Activated effector memory CD4-positive, alpha-beta T cell treated with anti-CD3 and anti-CD28 coated beads, Interleukin-2, amount 50 U/mL, for 16 hours (primary cell): ENCODE data around the gene HYAL3.
A peak's percentile ranks its signal among the peaks of the same experiment; 100 is the strongest.
"Not testable (repeated sequence)": the region's sequence is repeated elsewhere in the genome, so short reads cannot be mapped to it uniquely, and the experiment has no call there.

Experiments
- DNase-seq: peaks from one replicate; pipeline ENCODE4 v3.0.0-alpha.2; 2020

HYAL3 gene

DNA sequence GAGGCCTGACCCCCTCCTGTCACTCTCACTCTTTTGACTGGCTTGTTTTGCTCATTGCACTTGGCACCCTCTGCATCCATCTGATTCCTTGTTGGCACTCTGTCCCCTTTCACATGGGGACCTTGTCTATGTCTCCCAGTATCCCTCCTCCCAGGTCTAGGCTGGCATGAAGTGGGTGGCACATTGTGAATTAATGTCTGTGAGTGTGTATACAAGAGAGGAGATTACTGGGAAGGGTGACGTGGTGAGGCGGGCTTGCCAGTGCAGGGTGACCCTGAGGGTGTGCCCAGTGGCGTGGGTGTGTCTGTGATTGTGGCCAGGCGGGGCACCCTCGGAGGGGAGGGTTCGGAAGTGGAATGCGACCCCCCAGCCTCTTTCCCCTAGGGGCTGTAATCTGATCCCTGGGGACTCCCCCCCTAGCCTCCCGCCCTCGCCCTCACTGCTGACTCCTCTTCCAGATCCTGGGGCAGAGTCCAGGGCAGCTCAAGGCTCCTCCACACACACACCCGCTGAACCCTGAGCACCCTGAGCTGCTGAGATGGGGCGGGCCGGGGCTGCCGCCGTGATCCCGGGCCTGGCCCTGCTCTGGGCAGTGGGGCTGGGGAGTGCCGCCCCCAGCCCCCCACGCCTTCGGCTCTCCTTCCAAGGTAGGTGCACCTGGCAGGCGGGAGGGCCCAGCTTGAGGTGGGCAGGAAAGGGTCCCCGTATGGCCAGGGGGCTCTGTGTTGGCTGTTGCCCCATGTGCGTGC, 30.3 kb downstream of the HYAL3 start, which contains the start of gene SEMA3B:
TSS of gene SEMA3B (plus strand) at position 445 of the 749 bp plus-strand sequence. CDS start at position 539, 94 bp downstream.
- DNase-seq, result no peak

DNA sequence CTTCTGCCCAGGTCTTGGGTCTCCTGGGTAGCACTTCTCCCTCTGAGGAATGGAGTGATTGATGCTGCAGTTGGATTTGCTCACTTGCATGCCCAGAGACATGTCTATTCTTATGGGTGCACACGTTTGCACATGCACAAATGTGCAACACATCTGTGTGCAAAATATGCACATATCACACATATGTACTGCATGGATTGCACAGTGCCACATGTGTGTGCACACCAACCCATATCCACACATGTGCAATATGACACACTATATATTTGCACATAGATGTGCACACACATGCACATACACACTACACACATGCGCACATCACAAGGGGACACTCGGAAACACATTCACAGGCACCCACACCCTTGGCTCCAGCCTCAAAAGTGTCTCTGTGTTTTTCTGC, 30.9 kb downstream of the HYAL3 start:
- no peak for DNase-seq

GRCh38 chr3:50267280-50267913, 31.8 kb downstream of the HYAL3 start:
- DNase-seq, result no peak

DNA sequence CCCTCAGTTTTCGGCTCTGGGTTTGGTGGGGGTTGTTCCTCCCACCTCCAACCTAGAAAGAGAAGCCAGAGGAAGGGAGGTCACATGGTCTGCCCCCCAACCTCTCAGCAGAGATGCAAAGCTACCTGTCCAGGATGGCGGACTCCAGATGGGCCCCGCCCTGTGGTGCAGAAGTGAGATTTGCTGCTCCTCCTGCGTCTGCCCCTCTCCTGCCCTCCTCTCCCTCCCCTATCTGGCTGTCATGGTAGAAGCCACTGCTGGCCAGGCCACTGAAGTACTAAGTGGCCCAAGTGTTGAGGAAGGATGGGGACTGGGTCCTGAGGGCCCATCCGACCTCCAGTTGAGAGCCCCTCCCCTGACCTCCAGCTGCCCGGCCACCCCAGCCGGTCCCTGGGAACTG, 32.4 kb downstream of the HYAL3 start:
- no peak for DNase-seq

GRCh38 chr3:50266017-50266416, 33.2 kb downstream of the HYAL3 start:
- no peak for DNase-seq

DNA sequence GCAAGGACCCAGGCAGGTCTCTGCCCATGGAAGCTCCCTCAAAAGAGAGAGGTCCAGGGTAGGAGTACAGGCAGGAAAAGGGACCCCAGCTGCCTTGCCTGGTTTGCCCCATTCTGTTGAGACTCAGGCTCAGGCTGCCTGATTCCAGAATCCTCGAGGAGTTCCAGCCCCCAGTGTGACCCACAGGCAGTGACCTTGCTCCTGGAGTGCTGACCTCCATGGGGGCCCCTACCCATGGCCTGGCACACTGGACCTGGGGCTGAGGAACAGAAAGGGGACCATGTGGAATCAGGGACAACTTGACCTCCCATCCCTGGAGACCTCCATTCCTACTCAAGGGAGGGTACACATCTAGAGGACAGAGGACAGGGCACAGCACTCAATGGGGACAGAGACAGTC, 33.6 kb downstream of the HYAL3 start:
- no peak for DNase-seq

DNA sequence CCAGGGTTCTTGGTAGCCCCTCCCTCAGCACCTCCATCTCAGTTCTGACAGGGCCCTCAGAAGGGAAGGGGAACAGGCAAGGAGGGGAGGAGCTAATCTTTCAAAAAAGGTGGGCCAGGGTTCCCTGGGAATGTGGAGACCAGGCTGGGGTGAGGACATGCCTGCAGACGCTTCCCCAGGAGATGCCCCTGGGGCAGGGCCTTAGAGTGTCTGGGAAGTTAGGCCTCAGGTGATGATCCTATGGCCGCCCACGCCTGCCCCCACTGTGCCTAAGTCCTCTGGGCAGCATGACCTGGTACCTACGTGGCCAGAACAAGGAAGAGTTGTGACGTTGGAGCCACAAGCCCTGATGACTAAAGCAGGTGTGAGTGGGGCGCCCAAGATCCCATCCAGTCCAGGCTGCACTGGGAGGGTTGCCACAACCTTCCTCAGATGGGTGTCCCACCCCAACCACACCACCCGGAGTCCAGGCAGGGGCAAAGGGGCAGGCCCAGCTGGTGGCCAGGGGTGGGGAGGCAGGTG, 34.2 kb downstream of the HYAL3 start:
- DNase-seq, result no peak

DNA sequence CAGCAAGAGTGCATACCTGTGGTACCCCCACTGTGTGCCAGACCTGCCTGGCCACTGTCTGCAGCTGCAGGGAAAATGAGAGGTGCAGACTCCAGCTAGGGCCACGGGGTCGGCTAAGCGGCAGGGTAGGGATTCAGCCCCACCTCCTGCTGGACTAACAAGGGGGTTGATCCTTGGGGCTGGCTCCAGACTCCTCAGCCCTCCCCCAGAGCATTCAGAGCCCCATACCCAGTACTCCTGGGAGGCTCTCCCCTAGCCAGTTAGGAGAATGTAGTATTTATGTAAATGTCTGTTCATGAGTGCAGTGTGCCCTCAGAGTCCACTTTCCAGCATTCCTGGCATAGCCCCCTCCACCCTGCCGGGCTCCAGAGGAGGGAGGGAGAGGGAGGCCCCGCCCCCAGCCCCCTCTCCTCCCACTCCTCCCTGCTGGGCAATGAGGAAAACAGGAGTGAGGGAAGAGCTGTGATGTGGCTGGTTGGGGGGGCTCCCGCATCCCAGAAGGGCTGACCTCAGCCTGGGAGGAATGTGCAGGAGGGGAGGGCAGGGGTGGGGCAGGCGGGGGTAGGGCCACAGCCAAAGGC, 34.7 kb downstream of the HYAL3 start:
- DNase-seq, result no peak

DNA sequence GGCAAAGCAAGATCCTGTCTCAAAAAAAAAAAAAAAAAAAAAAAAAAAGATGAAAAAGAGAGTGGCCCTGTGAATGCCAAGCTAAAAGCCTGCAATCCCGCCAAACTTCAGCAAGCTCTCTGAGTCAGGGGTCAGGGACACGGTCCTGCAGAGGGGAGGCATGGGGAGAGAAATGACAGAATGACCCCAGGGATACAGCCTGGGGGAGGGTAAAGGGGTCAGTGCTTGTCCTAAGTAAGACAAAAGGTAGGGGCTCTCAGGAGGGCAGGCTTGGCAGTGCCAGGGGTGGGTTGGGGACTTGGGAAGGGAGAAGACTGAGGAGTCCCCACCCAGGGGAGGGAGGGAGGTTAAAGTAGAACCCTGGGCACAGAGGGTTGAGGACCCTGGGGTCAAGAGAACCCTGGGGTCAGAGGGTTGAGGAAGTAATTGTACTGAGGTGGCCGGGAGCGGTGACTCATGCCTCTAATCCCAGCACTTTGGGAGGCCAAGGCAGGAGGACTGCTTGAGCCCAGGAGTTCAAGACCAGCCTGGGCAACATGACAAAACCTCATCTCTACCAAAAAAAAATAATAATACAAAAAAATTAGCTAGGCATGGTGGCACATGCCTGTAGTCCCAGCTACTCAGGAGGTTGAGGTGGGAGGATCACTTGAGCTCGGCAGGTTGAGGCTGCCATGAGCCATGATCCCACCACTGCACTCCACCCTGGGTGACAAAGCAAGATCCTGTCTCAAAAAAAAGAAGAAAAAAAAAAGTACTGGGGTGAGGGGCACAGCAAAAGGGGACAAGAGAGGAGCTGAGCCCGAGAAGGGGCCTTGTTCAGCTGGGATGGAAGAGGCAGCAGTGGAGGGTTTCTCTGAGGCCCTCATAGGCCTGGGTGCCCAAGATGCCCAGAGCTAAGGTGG, 35.5 kb downstream of the HYAL3 start:
- no peak for DNase-seq

- no peak for DNase-seq
Measured at GRCh38 chr3:50262778-50263177, 36.4 kb downstream of the HYAL3 start.

DNA sequence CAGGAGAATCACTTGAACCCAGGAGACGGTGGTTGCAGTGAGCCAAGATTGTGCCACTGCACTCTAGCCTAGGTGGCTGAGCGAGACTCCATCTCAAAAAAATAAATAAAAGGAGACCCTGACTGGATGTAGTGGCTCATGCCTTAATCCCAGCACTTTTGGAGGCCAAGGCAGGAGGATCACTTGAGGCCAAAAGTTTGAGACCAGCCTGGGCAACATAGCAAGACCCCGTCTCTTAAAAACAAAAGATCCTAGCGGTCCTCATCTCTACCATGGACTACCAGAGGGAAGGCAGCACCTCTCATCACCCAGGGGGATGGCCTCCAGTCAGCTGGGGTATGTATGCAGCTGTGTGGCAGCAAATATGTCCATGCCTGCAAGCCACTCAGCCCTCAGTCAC, 37.0 kb downstream of the HYAL3 start:
- DNase-seq, result not testable (repeated sequence)

DNA sequence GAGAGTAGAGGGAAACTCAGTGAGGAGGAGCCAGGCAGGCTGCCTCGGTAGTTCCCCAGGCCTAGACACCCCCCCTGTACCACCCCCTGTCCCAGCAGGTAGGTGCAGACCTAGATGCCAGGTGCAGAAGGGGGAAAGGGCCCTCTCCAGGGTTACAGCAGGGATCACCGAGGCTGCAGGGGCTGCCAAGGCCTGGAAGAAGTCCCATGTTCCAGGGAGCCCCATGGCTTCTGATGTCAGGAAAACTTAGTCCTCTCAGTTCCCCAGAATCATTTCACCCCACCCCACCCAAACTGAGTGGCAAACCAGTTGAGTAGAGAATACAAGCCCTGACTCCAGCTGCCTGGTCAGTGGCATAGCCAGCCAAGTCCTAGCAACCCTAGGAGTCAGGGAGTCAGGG, 37.7 kb downstream of the HYAL3 start:
- no peak for DNase-seq

DNA sequence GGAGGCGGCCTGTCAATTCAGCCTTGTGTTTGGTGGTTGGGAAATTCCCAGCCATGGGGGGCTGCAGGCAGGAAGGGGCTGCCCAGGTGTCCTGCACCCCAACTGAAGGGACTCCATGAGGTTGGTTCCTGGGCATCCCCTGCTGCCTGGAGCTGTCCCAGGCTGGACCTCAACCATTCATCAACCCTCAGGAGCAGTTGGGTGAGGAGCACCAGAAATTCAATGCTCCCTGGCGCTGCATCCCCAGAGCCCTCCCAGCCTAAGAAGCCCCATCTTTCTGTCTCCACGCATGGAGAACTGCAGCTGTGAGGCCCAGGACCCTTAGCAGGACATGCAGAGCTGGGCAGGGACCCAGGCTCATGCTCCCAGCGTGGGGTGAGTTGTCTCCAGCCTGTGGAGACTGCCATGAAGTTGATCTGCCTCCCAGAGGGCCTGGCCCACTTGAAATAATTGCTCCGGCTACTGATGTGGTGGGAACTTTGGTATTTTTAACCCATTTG, 38.2 kb downstream of the HYAL3 start:
- DNase-seq, result no peak

DNA sequence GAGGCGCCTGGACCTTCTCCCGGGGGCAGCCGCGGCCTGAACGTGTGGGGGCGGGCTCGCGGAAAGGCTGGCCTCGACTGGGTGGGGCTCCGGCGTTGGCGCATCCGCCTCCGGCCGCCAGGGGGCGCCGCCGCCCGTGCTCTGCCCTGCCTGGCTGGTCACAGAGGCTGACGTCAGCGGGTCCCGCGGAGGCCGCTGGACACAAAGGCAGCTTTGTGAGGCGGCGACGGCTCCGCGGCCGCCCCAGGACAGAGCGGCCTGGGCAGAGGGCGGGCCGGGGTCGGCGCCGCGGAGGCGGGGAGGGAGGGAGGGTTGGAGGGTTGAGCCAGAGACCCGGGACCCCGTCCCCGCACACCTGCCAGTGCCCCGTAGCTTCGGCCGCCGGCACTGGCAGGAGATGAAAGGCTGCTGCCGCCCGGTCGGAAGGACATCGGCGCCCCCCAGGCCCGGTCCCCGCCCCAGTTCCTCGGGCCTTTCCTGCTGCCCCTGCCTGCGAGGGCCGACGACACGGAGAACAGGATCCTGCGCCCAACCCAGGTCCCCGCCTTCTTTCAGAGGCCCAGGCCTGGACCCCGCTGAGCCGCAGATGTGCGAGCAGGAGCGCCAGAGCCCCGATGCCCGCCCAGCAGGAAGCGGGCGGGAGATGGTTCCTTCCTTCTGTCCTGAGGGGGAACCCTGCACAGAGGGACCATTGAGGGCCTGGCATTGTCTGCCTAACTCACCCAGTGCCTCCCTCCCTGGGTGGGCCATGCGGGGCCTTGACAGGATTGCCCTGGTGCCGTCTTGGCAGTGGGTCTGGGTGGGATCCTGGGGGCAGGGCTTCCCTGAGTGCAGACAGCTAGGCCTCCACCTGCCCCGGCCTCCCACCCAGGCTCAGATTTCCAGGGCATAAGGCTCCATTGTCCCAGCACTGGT, 38.9 kb downstream of the HYAL3 start:
- DNase-seq, result peak; percentile 95

GRCh38 chr3:50259432-50260026, 39.7 kb downstream of the HYAL3 start:
- DNase-seq, result no peak

GRCh38 chr3:50258979-50259378, 40.2 kb downstream of the HYAL3 start:
- no peak for DNase-seq

- no peak for DNase-seq
Measured at GRCh38 chr3:50258029-50258680, 41.0 kb downstream of the HYAL3 start.

GRCh38 chr3:50256978-50257890, 42.0 kb downstream of the HYAL3 start:
- DNase-seq, result peak; percentile 78

DNA sequence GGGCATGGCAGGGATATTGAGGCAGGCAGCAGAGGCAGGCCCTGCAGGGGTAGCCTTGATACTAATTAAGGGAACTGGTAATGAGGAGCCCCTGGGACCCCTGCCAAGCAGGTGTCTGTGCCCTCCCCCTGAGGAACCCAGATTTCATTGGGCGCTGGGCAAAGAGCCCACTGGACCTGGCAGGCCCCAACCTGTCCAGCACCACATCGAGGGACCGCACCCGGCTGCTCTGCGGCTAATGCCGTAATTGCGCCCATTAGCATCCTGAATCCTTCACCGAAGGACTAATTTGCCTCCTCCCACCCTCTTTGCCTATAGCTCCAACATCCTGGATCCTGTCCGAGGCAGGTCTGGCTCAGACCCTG, 44.0 kb downstream of the HYAL3 start:
- DNase-seq, result no peak
